LNCaP clone FGC (cell line): ENCODE results near the gene CLMN.
"Not testable (repeated sequence)": the region's sequence is repeated elsewhere in the genome, so short reads cannot be mapped to it uniquely, and the experiment has no call there.

Source experiments
- DNase-seq: peaks from one replicate; pipeline ENCODE4 v3.0.0-alpha.2; 2011; ENCODE audit warnings: low read depth
- H3K4me3 ChIP-seq: 2 replicates; pipeline ENCODE4 v1.5.1; 2011; ENCODE audit warnings: mild to moderate bottlenecking, low read depth, low read length, control low read depth
- TF ChIP-seq, protein P1 (sequence below): IDR thresholded peaks from 2 replicates; pipeline ENCODE4 v1.5.1; 2012; ENCODE audit warnings: mild to moderate bottlenecking; ENCODE audit not compliant: control insufficient read depth, insufficient read depth; ENCODE audit errors: extremely low read depth

CLMN gene

DNA sequence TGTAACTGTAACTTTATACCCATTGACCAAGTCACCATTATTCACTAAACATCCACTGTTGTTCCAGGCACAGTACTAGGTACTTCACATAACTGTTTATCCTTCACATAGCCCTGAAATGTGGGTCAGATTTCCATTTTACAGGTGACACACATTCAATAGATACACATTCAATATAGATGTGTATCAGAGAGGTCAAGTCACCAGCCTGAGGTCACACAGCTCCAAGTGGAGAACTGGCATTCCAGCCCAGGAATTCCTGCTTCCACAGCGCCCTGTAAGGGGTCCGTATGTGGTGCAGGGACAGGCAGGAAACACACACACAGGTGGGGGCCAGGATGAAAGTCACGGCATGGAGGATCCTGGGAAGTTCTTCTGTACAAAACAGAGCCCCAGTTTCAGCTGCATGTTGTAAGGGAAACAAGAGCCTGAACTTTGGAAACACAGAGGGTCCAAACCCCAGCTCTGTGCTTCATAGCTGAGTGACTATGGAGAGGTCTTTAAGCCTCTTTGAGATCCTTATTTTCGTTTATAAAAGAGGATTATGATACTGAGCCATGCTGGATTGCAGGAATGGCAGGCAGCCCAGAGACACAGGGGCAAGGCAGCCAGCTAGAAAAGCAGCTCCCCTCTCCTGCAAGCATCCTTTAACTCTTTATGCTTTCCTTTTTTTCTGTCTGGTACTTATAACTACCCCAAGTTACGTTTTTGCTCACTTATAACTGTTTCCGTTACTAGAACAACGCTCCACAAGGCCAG is 112.1 kb downstream of the CLMN start:
- DNase-seq: no peak
- TF ChIP-seq, protein P1, sequence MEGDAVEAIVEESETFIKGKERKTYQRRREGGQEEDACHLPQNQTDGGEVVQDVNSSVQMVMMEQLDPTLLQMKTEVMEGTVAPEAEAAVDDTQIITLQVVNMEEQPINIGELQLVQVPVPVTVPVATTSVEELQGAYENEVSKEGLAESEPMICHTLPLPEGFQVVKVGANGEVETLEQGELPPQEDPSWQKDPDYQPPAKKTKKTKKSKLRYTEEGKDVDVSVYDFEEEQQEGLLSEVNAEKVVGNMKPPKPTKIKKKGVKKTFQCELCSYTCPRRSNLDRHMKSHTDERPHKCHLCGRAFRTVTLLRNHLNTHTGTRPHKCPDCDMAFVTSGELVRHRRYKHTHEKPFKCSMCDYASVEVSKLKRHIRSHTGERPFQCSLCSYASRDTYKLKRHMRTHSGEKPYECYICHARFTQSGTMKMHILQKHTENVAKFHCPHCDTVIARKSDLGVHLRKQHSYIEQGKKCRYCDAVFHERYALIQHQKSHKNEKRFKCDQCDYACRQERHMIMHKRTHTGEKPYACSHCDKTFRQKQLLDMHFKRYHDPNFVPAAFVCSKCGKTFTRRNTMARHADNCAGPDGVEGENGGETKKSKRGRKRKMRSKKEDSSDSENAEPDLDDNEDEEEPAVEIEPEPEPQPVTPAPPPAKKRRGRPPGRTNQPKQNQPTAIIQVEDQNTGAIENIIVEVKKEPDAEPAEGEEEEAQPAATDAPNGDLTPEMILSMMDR: no peak
- H3K4me3 ChIP-seq: no peak overlapping the region

DNA sequence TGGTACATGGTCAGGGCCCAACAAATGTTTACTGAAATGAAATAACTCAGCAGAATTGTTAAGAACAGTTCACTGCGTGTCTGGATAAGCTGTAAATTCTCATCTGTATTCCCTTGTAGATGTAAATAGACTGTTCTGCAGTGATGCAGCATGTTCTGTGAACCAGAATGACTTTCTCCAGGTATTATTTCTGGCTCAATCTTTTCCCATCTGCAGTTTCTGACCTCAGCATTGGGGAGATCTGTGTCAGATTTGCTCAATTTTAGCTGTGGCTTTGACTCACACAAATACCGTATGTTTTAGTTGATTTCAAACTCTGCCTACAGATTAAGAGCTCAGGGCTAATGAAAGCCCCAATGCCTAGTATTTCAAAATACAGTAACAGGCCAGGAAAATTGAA is 113.2 kb downstream of the CLMN start:
- no peak for DNase-seq
- H3K4me3 ChIP-seq: no peak overlapping the region
- TF ChIP-seq, protein P1: no peak

DNA sequence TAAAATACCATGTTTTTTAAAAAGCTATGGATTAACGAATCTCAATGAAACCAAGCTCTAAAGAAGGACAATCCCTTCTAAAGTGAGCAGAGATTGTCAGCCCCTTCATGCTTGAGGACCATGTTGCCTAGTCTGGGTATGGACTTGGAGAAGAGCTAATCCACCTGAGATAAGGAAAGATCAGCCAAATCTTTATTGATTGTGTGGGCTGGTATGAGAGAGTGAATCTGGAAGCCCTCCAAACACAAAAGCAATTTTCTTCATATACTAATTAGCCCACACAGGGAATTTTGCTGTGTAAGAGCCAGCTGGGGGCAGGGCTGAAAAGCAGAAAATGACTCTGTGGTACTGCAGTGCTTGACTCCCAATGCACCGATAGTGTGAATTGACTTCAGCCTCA is 115.0 kb downstream of the CLMN start:
- H3K4me3 ChIP-seq: no peak overlapping the region
- DNase-seq: no peak
- TF ChIP-seq, protein P1: no peak

DNA sequence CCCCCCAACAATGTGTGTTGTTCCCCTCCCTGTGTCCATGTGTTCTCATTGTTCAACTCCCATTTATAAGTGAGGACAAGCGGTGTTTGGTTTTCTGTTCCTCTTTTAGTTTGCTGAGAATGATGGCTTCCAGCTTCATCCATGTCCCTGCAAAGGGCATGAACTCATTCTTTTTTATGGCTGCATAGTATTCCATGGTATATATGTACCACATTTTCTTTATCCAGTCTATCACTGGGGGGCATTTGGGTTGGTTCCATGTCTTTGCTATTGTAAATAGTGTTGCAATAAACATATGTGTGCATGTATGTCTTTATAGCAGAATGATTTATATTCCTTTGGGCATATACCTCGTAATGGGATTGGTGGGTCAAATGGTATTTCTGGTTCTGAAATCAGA is 118.0 kb downstream of the CLMN start:
- not testable (repeated sequence) for H3K4me3 ChIP-seq, DNase-seq

DNA sequence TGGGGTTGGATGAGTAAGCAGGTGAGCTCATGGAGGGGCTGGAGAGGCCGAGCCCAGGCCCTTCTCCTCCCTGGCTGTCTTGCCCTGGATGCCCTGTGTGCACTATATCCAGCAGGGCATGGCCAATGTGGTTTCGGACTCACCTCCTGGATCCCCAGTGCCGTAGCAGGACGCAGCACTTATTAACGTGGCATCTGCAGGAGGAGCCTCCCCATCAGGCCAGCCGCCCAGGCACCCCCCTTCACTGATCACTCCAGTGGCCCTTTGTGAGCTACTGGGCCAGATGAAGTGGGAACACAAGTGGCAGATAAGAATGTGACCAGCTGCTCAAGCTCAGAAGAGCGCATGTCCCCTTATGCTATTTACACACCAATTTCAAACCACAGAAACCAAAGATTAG is 119.3 kb downstream of the CLMN start:
- DNase-seq: no peak
- no peak overlapping the region for H3K4me3 ChIP-seq
- TF ChIP-seq, protein P1: no peak

DNA sequence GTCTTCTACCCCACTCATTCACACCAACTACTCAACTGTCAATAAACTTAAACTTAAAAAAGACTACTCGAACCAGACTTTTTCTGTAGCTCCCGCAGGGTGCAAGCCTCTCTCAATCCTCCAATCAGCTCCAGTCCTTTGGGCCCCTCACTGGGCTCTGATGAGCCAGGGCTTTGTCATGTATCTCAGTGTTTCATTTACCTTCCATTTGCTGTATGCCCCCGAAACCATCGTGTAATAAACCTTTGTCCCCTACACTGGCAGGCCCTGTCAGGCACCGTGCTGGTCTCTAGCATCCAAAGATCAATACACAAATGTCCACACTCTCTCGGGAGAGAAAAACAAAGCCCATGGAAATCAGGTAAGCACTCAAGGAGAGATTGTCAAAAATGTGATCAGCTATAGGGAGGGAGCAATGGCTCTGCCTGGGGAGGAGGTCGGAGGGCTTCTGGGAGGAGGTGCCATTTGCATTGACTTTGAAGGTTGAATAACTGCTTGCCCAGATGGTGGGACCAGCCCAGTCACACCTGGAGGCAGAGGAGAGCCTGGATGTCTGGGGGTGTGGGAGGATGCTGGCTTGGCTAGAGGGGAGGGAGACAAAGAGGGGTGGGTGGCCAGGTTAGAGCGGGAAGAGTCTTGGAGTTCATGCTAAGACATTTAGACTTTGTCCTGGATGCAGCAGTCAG is 120.3 kb downstream of the CLMN start:
- no peak overlapping the region for H3K4me3 ChIP-seq
- no peak for DNase-seq

DNA sequence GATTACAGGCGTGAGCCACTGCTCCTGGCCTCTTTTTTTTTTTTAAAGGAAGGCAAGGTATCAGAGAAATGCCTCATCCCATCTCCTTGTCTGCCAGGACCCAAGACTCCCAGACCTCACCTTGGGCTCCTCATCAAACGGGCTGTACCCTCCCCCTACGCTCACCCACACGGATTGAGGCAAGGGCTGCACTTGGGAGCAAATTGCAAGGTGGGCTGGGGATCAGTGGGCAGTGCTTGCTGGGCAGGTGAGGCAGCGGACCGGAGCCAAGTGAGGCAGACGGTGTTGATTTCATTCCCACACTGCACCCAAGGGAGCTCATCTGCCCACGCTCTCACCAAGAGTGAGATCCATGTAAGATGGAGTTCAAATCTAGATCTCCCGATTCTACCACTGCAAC is 121.4 kb downstream of the CLMN start:
- no peak overlapping the region for H3K4me3 ChIP-seq
- DNase-seq: no peak
- TF ChIP-seq, protein P1: no peak

More for the DNA sequence above, 120.3 kb downstream of the CLMN start:
- TF ChIP-seq, protein P1: no peak
